Panc1 (cell line): ENCODE data around the gene KMO. TPM values are rescaled to one million over a fixed set of nuclear protein-coding genes. Genes with fewer than 3 reads are reported as not detected.

ENCODE experiments used
- ATAC-seq: fragments of 200-7000 bp; cut with Tn5 transposase; 2 replicates; pipeline ENCODE4 v1.9.1; 2020; ENCODE audit warnings: mild to moderate bottlenecking, moderate library complexity
- BruUV-seq: library from RNA; stranded (reverse); fragments of 400-500 nt; replicated peaks from 2 replicates; lab custom pipeline; 2021; lab: Mats Ljungman, UMichigan
- CTCF ChIA-PET: fragments of 300-600 bp; sonication (Branson Sonifier 250); formaldehyde crosslinking; loops from one replicate; lab custom pipeline; 2022; ENCODE audit warnings: antibody characterized with exemption; lab: Charles Lee
- POLR2A ChIA-PET: fragments of 300-600 bp; sonication (Branson Sonifier 250); formaldehyde crosslinking; loops from one replicate; lab custom pipeline; 2022; ENCODE audit warnings: antibody characterized with exemption; lab: Charles Lee
- DNase-seq: peaks from one replicate; pipeline ENCODE4 v3.0.0-alpha.2; 2010; ENCODE audit warnings: low read depth, low spot score
- H3K27ac ChIP-seq: 2 replicates; pipeline ENCODE4 v1.5.1; 2011; ENCODE audit warnings: mild to moderate bottlenecking, low read length, inconsistent platforms
- H3K27me3 ChIP-seq: fragments of 200-500 bp; sonication (Bioruptor generic); 2 replicates; pipeline ENCODE4 v1.6.0; 2014; ENCODE audit warnings: low read length, inconsistent platforms; ENCODE audit not compliant: control insufficient read depth, insufficient read depth
- H3K36me3 ChIP-seq: fragments of 200-500 bp; sonication (Bioruptor generic); 2 replicates; pipeline ENCODE4 v1.5.1; 2014; ENCODE audit warnings: inconsistent platforms, mild to moderate bottlenecking, low read length, moderate library complexity; ENCODE audit not compliant: control insufficient read depth, insufficient read depth
- H3K4me1 ChIP-seq: 2 replicates; pipeline ENCODE4 v1.5.1; 2011; ENCODE audit warnings: inconsistent platforms, mild to moderate bottlenecking, low read length, moderate library complexity; ENCODE audit not compliant: control insufficient read depth, insufficient read depth
- H3K4me3 ChIP-seq, 2 experiments: 2 replicates each; pipeline ENCODE4 v1.5.1; 2011 to 2012; ENCODE audit warnings: low read depth in 2 of 2, low read length in 2 of 2, mild to moderate bottlenecking in 2 of 2, inconsistent platforms in 1 of 2, moderate library complexity in 1 of 2
- H3K9me3 ChIP-seq: fragments of 200-500 bp; sonication (Bioruptor generic); 2 replicates; pipeline ENCODE4 v1.5.1; 2014; ENCODE audit warnings: low read depth, mild to moderate bottlenecking, inconsistent platforms, low read length, moderate library complexity; ENCODE audit not compliant: control insufficient read depth, insufficient read depth
- POLR2AphosphoS5 ChIP-seq: IDR thresholded peaks from 2 replicates; pipeline ENCODE4 v1.6.1; 2012; ENCODE audit warnings: mild to moderate bottlenecking, low read depth, low read length, moderate library complexity
- SIN3A ChIP-seq: IDR thresholded peaks from 2 replicates; pipeline ENCODE4 v1.6.1; 2012; ENCODE audit warnings: low read depth, mild to moderate bottlenecking, low read length, moderate library complexity, borderline replicate concordance; ENCODE audit not compliant: insufficient read depth
- TCF7L2 ChIP-seq: IDR thresholded peaks from 2 replicates; pipeline ENCODE4 v1.6.1; 2011; ENCODE audit warnings: mild to moderate bottlenecking, low read depth, low read length, inconsistent platforms
- in situ Hi-C: cut with HindIII; loops from 2 replicates; pipeline ENCODE4 v1.10.0; 2016; ENCODE audit warnings: low sequenced_read_pairs, low pct_unique_long_range_greater_than_20kb
- intact Hi-C: fragments of 100-400 bp; cut with micrococcal nuclease; formaldehyde crosslinking; loops from one replicate; pipeline ENCODE4 v1.10.0; 2022; ENCODE audit not compliant: unreplicated experiment
- total RNA-seq: library from RNA; stranded (reverse); gene quantifications from one replicate; pipeline ENCODE4 v1.2.1, GENCODE V29; 2021; ENCODE audit not compliant: unreplicated experiment
- TF ChIP-seq, protein P1 (sequence below), 2 experiments: IDR thresholded peaks; 2 replicates each; pipeline ENCODE4 v1.6.1; 2011 to 2012; ENCODE audit warnings: low read depth in 2 of 2, control low read depth in 1 of 2, low read length in 1 of 2, mild to moderate bottlenecking in 1 of 2, moderate library complexity in 1 of 2; ENCODE audit not compliant: insufficient read depth in 1 of 2
- TF ChIP-seq, protein P2 (sequence below): fragments of 450-650 bp; IDR thresholded peaks from 2 replicates; pipeline ENCODE4 v1.5.1; 2017; ENCODE audit warnings: mild to moderate bottlenecking

The KMO gene
- total RNA-seq, 1 experiment from 2014 or later: 1.8 TPM

DNA sequence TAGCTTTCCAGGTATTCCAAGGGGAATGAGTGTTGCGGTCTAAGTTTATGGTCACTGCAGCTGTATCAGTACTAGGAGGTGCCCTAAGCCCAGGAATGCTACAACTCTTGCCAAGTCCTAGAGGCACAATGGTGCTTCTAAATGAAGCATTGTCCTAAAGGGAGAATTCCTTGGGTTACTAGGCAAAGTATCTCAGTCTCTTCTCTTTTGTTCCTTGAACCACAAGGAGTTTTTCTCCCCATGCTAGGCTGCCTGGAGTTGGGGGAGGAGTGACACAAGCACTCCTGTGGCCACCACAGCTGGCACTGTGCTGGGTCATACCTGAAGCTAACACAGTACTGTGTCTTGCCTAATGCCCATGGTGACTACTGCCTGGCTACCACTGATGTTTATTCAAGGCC, 50.7 kb downstream of the KMO start:
- TF ChIP-seq POLR2AphosphoS5: no peak
- TF ChIP-seq TCF7L2: no peak
- TF ChIP-seq, protein P1, sequence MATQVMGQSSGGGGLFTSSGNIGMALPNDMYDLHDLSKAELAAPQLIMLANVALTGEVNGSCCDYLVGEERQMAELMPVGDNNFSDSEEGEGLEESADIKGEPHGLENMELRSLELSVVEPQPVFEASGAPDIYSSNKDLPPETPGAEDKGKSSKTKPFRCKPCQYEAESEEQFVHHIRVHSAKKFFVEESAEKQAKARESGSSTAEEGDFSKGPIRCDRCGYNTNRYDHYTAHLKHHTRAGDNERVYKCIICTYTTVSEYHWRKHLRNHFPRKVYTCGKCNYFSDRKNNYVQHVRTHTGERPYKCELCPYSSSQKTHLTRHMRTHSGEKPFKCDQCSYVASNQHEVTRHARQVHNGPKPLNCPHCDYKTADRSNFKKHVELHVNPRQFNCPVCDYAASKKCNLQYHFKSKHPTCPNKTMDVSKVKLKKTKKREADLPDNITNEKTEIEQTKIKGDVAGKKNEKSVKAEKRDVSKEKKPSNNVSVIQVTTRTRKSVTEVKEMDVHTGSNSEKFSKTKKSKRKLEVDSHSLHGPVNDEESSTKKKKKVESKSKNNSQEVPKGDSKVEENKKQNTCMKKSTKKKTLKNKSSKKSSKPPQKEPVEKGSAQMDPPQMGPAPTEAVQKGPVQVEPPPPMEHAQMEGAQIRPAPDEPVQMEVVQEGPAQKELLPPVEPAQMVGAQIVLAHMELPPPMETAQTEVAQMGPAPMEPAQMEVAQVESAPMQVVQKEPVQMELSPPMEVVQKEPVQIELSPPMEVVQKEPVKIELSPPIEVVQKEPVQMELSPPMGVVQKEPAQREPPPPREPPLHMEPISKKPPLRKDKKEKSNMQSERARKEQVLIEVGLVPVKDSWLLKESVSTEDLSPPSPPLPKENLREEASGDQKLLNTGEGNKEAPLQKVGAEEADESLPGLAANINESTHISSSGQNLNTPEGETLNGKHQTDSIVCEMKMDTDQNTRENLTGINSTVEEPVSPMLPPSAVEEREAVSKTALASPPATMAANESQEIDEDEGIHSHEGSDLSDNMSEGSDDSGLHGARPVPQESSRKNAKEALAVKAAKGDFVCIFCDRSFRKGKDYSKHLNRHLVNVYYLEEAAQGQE (IDR thresholded peaks at IDR 0.05; ENCODE audit: insufficient read depth in 1 of 2, low read depth in 2 of 2, low read length in 1 of 2): no peak
- no peak for TF ChIP-seq SIN3A
- TF ChIP-seq, protein P2, sequence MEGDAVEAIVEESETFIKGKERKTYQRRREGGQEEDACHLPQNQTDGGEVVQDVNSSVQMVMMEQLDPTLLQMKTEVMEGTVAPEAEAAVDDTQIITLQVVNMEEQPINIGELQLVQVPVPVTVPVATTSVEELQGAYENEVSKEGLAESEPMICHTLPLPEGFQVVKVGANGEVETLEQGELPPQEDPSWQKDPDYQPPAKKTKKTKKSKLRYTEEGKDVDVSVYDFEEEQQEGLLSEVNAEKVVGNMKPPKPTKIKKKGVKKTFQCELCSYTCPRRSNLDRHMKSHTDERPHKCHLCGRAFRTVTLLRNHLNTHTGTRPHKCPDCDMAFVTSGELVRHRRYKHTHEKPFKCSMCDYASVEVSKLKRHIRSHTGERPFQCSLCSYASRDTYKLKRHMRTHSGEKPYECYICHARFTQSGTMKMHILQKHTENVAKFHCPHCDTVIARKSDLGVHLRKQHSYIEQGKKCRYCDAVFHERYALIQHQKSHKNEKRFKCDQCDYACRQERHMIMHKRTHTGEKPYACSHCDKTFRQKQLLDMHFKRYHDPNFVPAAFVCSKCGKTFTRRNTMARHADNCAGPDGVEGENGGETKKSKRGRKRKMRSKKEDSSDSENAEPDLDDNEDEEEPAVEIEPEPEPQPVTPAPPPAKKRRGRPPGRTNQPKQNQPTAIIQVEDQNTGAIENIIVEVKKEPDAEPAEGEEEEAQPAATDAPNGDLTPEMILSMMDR: no peak
- no peak overlapping the region for H3K4me3 ChIP-seq
- H3K9me3 ChIP-seq: no peaks in the 10 kb centered on the region
- H3K27ac ChIP-seq: no peak overlapping the region; the same call in 1 of the 2 replicates
- DNase-seq (no peak), ATAC-seq (no peak)
- in situ Hi-C loops: no loop called here
- POLR2A ChIA-PET: no interaction called here
- intact Hi-C loops: no loop called here
- H3K4me1 ChIP-seq: no peaks in the 10 kb centered on the region
- H3K36me3 ChIP-seq: no peaks in the 10 kb centered on the region
- CTCF ChIA-PET: no interaction called here
- no TSS peak for BruUV-seq
- no peaks in the 10 kb centered on the region for H3K27me3 ChIP-seq

DNA sequence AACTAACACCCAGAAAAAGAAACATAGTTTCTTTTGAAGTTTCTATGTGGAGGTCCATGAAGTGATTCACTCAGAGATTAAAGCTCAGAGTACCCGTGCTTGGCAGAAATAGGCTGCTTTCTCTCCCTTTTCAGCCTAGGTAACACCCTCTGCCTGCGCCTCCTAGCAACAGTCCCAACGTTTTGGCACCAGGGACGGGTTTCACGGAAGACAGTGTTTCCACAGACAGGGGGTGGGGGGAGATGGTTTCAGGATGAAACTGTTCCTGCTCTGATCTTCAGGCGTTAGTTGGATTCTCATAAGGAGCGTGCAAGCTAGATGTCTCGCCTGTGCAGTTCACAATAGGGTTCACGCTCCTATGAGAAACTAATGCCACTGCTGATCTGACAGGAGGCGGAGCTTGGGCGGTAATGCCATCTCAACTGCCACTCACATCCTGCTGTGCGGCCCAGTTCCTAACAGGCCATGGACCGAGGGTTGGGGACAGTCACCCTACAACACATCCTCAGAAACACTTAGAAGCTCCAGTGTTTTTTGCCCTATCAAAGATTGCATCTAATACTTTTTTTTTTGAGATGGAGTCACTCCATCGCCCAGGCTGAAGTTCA, 54.8 kb downstream of the KMO start:
- no TSS peak for BruUV-seq
- intact Hi-C loops (no loop called here), in situ Hi-C loops (no loop called here)
- Histone ChIP-seq H3K4me3 (no peak overlapping the region), H3K36me3 (no peaks in the 10 kb centered on the region), H3K27me3 (no peaks in the 10 kb centered on the region), H3K9me3 (no peaks in the 10 kb centered on the region), H3K4me1 (peaks cover 8% of the 10 kb centered on the region), H3K27ac (no peak overlapping the region)
- DNase-seq (no peak), ATAC-seq (no peak)
- ChIA-PET CTCF (interaction anchor here (0.7 kb wide), 2 partner anchors 18 to 67 kb away, joined by 3 read pairs; no protein-coding TSS in a partner anchor), POLR2A (interaction anchor here (0.6 kb wide), 1 partner anchor 53 kb away, joined by 3 read pairs; the partner anchor contains the start of genes CHML and OPN3)
- TF ChIP-seq TCF7L2 (no peak), POLR2AphosphoS5 (no peak), SIN3A (no peak)
- TF ChIP-seq, protein P2: no peak
- TF ChIP-seq, protein P1 (IDR thresholded peaks at IDR 0.05; ENCODE audit: insufficient read depth in 1 of 2, low read depth in 2 of 2, low read length in 1 of 2): no peak
